HG03066 (cell line): ENCODE data around the gene B4GALNT2.
"Not testable (repeated sequence)": the region's sequence is repeated elsewhere in the genome, so short reads cannot be mapped to it uniquely, and the experiment has no call there.

Experiments used
- ATAC-seq: cut with Tn5 transposase; IDR thresholded peaks from one replicate; pipeline ENCODE4 v1.9.1; 2021; ENCODE audit warnings: low read depth; ENCODE audit not compliant: unreplicated experiment

Gene B4GALNT2

DNA sequence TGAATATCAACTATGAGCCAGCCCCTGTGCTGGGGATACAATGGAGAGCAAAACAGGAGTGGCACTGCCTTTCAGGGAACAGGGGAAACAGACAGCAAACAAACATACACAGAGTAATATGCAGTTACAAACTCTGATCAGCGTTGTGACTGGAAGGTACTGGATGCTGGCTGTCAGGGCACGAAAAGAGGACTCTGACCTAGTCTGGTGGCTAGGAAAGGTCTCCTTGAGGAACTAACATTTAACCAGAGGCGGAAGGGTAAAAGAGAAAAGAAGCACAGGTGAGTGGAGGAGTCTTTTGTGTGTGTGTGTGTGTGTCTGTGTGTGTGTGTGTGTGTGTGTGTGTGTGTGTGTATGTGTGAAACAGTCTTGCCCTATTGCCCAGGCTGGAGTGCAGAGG, 12.4 kb upstream of the B4GALNT2 start:
- no peak for ATAC-seq

DNA sequence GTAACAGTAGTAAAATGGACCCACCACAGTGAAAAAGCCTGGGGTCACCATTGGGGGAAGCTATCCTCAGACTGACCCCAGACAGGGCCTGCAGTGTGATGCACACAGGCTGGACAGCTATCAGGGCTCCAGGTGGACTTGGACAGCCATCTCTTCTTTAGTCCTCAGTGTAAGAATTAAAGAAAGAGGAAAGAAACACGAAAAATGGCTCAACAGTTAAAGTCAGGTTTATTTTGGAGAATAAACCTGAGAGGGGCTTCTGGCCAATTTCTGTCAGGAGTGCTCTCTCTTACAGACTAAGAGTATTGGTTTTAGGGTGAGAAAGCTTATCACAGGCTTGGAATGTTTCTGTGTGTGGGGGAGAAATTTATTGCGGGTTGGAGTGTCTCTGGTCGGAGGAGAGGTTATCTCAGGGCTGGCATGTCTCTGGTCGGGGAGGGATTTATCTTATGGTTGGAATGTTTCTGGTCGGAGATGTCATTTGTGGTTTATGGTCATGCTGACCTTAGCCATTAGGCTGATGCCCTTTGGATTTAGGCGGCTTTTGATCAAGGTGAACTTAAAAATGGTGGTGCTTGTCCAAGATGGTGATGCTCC, 10.8 kb upstream of the B4GALNT2 start:
- ATAC-seq, result no peak

DNA sequence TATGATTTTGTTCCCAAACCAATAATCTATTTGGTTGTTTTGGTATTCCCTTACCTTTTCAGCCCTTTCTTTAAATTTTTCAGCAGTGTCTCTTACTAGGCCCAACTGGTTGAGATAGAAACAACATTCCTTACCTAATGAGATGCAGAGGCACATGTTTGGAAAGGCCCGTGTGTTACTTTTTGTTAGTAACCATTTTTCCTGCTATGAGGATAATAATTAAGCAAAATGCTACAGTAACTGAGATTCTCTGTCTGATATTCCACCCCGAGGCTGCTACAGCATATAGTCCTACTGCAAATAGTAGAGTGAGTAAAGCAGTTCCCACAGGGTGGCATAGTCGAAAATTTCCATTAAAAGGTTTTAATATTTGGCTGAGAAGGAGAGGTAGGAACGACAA, 10.0 kb upstream of the B4GALNT2 start:
- no peak for ATAC-seq

DNA sequence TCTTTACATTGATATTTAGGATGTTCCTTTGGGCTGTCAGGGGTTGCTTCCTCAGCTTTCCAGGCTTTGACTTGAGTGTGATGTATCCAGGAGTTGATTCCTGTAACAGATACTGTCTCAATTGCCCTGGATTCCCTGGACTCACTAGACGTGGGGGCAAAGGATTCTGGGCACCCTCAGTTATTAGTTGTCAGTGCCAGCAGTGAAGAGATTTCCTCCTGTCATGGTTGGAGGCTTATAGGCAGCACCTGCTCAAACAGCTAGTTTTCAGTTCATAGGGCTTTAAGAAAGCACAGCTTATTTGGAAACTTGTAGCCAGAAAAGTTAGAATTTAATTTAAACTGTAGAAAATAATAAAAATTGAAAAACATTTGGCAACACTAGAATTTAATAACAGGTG, 9.5 kb upstream of the B4GALNT2 start:
- ATAC-seq, result no peak

DNA sequence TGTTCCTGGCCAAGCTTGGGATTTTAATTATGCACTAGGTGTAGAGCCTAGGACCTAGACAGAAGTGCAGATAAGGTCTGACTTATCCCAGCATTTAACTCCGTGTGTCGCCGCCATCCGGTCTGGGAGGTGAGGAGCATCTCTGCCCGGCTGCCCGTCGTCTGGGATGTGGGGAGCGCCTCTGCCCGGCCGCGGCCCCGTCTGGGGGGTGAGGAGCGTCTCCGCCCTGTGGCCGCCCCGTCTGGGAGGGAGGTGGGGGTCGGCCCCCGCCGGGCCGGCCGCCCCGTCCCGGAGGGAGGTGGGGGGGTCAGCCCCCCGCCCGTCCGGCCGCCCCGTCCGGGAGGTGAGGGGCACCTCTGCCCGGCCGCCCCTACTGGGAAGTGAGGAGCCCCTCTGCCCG, 7.1 kb upstream of the B4GALNT2 start:
- ATAC-seq, result no peak

DNA sequence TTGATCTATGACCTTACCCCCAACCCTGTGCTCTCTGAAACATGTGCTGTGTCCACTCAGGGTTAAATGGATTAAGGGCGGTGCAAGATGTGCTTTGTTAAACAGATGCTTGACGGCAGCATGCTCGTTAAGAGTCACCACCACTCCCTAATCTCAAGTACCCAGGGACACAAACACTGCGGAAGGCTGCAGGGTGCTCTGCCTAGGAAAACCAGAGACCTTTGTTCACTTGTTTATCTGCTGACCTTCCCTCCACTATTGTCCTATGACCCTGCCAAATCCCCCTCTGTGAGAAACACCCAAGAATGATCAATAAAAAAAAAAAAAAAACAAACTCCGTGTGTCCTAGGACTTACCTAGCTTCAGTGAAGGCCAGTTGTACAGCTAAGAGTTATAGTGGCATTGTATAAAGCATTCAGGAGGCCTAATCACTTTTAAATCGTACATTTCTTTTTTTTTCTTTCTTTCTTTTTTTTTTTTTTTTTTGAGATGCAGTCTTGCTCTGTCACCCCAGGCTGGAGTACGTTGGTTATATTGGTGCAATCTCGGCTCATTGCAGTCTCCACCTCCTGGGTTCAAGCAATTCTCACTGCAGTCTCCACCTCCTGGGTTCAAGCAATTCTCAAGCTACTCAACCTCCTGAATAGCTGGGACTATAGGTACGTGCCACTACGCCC, 6.2 kb upstream of the B4GALNT2 start:
- ATAC-seq, result not testable (repeated sequence)

DNA sequence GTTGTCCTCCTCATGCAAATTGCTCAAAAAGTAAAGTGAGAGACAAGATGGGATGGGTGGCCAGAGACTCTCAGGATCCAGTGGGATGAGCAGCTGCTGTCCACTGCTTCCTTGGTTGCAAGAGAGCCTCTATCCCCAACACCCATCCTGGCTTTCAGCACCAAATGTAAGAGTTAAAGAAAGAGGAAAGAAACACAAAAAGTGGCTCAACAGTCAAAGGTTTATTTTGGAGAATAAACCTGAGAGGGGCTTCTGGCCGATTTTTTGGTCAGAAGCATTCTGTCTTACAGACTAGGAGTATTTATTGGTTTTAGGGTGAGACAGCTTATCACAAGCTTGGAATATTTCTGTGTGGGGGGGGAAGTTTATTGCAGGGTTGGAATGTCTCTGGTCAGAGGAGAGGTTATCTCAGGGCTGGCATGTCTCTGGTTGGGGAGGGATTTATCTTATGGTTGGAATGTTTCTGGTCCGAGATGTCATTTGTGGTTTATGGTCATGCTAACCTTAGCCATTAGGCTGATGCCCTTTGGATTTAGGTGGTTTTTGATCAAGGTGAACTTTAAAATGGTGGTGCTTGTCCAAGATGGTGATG, 3.1 kb upstream of the B4GALNT2 start:
- ATAC-seq, result not testable (repeated sequence)

DNA sequence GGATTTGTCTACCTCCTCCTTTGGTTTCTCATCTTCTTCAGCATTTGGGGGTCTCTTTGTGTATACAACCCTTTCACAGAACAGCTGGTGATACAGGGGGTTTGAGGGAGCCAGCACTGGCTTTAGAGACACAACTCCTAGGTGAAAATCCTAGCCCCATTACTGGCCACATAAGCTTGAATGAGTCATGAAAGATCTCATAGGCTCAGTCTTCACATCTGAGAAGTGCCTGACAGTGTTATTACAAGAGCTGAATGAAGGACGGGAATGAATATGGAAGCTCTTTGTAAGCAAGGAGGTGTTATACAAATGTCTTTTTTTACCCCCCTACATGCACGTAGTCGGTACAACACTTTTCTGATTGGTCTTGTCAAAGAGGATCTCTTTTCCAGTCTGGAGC, 1.7 kb upstream of the B4GALNT2 start:
- ATAC-seq, result no peak

DNA sequence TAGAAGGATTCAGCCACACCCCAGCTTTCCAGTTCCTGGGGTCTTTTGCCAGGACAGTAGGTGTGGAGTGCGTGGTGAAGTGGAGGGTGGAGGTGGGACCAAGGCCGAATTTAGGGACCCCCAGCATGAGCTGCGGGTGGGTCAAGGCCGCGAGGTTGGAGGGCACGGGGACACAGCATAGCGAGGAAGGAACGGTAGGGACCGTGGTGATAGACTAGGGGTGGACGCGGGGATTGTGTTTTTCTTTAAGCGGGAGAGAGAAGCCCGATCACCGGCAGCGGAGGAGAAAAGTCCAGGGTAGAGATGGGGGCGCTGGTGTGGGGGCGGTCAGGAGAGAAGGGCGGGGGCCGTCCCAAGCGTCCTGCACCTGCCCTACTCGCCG, 261 bp upstream of the B4GALNT2 start:
- ATAC-seq, result no peak

DNA sequence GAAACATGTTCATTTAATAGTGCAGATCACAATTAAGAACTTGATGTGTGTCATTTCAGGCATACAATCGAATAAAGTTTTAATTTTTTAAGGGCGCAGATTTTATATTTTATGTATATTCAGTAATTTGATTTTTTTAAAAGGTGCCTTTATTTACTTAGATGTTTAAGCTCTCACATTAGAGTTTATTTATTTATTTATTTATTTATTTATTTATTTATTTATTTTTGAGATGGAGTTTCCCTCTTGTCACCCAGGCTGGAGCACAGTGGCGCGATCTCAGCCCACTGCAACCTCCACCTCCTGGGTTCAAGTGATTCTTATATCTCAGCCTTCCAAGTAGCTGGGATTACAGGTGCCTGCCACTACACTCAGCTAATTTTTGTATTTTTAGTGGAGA, 3.8 kb downstream of the B4GALNT2 start:
- no peak for ATAC-seq

DNA sequence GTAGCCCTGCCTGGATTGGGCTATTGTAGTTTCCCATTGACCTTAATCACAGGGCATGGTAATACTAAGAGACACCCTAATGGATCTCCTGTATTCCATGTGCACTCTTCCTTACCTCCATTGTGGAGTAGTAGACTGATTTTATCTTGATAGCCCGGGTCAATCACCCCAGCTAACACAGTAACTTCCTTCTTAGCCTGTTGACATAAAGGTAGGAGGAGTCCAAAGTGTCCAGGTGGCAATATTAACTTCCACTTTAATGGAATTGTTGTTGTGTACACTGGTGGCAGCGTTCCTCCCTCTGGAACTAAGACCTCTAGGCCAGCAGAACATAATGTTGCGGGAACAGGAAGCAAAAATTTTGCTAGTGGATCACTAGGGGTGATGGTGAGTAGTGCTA, 13.1 kb downstream of the B4GALNT2 start:
- not testable (repeated sequence) for ATAC-seq

DNA sequence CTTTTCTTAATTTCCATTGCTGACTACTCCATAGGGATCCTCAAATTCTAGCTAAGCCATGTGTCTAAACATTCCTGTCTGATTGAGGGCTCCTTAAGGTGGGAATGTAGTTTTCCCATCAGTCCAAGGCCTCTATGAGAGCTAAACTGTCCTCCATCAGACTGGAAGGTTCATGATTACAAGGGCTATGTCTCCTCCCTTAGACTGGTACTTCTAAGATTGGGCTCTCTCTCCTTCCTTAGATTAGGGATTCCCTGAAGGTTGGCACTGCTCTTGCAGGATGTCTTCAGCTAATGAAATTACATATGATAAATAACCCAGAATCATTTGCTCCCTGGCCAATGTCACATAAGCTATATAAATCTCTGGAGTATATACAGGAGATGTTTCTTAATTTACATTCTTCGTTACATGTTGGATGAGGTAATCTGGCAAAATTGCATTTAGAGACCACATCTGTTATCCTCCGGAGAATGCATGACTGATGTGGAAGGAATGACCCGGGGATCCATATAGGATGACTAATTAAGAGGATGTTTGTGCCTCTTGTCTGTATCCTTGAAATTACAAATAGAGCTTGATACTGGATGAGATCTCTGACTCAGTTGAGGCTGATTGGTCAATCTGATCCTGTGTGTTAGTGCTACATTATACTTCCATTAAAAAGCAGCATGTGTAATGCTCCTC, 14.2 kb downstream of the B4GALNT2 start:
- ATAC-seq, result no peak

DNA sequence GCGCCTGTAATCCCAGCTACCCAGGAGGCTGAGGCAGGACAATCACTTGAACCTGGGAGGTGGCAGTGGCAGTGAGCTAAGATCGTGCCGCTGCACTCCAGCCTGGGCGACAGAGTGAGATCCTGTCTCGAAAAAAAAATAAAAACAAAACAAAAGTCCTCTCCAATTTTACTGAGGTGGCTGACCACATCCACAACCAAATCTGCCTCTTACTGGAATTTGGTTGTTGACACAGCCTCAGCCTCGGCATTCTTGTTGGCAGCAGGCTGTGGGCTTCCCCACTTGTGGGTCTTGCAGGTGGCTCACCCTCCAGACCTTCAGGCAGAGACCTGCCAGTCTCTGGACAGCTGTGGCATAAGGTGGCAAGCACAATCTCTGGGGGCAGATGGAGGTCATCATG, 15.6 kb downstream of the B4GALNT2 start:
- ATAC-seq, result no peak

DNA sequence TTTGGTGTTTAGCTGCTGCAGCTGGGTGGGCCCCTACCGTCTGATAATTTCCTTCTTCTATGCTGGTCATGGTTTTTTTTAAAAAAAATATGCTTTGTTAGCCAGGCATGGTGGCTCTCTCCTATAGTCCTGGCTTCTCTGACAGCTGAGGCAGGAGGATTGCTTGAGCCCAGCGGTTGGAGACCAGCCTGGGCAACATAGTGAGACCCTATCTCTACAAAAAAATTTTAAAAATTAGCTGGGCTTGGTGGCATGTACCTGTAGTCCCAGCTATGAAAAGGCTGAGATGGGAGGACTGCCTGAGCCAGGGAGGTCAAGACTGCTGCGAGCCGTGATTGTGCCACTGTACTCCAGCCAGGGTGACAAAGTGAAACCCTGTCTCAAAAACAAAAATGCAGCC, 19.4 kb downstream of the B4GALNT2 start:
- no peak for ATAC-seq

DNA sequence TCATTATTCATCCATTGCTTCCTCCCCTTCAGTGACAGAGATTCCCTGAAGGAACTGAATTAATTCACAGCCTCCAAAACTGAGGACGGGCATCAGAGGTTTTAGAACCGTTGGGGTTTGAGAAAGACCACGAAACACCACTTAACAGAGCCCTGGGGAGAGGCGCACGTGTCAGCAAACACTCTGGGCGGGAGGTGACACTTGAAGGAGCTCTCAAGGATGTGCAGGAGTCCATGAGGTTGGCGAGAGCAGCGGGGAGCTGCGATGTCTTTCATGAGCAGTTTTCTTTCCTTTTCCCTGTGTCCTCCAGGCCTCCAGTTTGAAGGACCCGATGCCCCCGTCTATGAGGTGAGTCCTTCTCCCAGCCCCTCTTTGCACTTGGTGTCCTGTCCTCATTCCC, 23.7 kb downstream of the B4GALNT2 start:
- no peak for ATAC-seq

DNA sequence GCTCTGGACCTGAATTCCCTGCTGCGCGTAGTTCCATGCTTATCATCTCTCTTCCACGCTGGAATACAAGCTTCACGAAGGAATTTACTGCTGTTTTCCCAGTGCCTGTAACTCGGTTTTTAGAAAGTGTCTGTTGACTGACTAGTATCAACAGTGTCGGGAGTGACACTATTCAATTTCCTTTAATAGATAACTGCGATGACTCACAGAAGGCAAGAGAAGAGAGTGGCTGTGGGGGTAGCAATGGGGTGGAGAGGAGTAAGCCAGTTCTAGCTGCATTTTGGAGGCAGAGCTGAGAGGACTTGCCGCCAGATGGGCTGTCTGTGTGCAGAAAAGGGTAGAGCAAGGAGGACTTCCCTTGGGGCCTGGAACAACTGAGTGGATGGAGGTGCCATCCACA, 25.2 kb downstream of the B4GALNT2 start:
- no peak for ATAC-seq

DNA sequence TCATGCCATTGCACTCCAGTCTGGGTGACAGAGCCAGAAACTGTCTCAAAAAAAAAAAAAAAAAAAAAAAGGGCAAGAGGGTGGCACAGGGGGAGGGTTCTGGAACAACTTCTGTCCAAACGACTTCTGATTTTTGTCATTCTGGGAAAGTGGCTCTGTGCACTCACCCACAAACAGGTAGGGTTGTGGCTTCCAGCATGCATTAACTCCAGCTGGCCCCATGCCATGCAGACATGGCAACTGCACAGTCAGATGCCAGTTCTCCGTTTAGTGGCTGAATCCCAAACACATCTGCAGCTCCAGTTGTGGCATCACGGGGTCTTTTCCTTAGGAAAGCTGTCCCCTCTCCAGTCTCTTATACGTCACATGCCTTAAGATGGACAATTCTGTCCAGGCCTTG, 30.3 kb downstream of the B4GALNT2 start:
- no peak for ATAC-seq

DNA sequence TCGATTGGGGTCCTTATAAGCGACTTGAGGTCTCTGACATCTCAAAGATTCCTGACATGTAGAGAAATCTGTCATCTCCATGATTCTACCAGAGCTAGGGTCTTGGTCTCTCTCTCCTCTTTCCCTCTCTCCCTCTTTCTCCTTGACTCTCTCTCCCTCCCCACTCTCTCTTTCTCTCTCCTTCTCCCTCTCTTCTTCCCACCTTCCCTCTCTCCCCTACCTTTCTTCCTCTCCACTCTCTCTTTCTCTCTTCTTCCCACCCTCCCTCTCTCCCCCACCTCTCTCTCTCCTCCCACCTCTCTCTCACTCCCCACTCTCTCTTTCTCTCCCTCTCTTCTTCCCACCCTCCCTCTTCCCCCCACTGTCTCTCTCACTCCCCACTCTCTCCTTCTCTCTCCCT, 32.6 kb downstream of the B4GALNT2 start:
- ATAC-seq, result no peak

DNA sequence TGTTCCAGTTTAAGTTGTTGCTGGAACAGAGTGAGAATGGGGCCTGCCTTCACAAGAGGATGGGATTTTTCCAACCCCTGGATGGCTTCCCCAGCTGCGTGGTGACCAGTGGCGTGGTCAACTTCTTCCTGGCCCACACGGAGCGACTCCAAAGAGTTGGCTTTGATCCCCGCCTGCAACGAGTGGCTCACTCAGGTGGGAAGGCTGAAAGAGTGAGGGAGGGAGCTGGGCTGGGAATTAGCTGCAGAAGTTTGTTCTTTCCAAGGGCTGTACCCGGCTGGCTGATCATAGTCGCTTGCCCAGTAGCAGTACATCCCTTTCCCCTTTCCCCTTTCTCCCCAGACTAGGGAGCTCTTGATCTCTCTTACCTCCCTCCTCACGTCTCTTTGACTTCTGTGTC, 36.1 kb downstream of the B4GALNT2 start:
- ATAC-seq, result no peak

DNA sequence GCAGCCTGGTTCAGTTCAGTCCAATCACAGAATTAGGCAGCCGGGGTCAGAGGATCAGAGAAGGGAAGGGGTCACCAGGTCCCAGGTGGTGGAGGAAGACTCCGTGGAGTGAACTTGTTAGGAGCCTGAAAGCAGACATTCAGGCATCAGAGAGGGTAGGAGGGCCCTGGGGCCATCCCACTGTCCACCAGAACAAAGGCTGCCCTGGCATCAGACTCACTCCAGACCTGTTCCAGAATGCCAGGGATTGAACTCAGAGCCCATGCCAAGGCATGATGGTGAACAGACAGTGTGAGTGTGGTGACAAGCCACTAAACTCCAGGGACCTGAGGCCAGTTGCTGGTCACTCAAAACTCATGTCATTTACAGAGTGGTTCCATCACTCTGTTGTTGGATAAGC, 37.6 kb downstream of the B4GALNT2 start:
- ATAC-seq, result no peak

DNA sequence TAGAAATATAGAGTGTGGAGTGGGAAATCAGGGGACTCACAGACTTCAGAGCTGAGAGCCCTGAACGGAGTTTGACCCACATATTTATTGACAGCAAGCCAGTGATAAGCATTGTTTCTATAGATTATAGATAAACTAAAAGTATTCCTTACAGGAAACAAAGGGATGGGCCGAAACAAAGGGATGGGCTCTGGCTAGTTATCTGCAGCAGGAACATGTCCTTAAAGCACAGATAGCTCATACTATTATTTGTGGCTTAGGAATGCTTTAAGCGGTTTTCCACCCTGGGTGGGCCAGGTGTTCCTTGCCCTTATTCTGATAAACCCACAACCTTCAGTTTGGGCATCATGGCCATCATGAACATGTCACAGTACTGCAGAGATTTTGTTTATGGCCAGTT, 38.1 kb downstream of the B4GALNT2 start:
- not testable (repeated sequence) for ATAC-seq

DNA sequence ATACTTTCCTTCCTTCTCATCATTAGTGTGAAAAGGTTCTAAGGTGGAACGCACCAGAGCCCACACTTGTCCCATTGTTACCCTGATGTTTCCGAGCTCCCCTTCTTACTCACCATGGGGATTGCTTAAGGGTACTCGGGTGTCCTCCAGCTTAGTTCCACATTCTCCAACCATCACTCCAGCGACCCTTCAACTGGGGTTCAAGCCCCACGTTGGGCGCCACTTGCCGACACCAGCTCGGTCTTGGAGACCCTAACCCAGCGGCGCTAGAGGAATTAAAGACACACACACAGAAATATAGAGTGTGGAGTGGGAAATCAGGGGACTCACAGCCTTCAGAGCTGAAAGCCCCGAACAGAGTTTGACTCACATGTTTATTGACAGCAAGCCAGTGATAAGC, 43.4 kb downstream of the B4GALNT2 start:
- ATAC-seq, result not testable (repeated sequence)
